SW 1271 (cell line): ENCODE measurements around the gene KCNC3.
A peak's percentile ranks its signal among the peaks of the same experiment; 100 is the strongest.

ENCODE experiments used
- DNase-seq, 2 experiments: peaks; one replicate each; lab custom pipeline; 2025; lab: John Stamatoyannopoulos, UW

Gene KCNC3

DNA sequence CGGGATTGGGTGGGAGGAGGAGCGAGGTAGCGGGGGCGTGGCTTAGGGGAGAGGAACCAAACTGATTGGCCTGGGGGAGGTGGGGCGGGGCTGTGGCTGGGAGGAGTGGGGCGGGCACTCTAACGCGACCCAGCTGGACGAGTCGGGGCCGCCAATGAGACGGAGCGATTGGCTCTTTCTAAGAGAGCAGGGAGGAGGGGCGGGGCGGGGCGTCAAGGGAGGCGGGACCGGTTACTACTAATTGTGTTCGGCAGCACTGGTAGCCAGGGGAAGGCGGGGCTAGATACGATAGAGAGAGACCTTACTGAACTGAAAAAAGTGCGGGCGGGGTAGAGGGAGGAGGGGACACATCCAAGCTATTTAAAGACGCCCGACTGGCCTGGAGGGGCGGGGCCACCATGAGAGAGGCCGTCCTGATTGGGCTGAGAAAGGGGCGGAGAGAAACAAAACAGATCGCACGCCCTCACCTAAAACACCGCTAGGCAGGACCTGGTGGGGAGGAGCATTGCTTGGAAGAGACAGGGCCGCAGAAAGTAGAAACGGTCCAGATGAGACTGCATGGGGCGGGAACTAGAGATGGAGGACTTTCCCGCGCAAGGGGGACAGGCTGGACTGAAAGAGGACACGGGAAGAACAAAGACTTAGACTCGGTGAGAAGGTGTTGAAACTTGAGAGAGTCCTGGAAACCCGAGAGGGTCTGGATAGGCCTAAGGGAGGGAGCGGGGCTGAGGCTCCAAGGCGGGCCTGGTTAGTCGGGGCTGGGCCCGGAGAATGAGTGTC is at the start of gene KCNC3:
Gene KCNC3 (minus strand): TSS at position 232 of the 780 bp plus-strand sequence. CDS start 295 bp downstream, outside the sequence.
- peak; percentile 97 to 99 for DNase-seq

DNA sequence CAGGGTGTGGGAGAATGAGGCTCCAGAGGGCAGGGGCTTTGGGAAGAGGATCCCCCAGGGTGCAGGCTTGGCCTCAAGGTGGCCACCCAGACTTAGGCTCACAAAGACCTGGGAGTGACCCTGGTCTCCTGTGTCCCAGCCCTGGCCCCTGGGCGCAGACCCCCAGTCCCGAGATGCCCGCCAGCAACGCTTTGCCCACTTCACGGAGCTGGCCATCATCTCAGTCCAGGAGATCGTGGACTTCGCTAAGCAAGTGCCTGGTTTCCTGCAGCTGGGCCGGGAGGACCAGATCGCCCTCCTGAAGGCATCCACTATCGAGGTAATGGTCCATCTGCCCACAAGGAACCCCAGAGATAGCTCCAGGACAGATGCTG is 49.7 kb upstream of the KCNC3 start:
- no peak for DNase-seq

DNA sequence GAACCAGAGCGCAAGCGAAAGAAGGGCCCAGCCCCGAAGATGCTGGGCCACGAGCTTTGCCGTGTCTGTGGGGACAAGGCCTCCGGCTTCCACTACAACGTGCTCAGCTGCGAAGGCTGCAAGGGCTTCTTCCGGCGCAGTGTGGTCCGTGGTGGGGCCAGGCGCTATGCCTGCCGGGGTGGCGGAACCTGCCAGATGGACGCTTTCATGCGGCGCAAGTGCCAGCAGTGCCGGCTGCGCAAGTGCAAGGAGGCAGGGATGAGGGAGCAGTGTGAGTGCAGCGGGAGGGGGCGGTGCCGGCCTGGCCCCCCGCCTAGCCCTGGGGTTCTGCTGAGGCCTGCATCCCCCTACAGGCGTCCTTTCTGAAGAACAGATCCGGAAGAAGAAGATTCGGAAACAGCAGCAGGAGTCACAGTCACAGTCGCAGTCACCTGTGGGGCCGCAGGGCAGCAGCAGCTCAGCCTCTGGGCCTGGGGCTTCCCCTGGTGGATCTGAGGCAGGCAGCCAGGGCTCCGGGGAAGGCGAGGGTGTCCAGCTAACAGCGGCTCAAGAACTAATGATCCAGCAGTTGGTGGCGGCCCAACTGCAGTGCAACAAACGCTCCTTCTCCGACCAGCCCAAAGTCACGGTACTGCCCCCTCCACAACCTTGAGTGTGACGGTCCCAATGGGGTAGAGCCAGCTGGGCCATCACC is 49.1 kb upstream of the KCNC3 start:
- no peak for DNase-seq

DNA sequence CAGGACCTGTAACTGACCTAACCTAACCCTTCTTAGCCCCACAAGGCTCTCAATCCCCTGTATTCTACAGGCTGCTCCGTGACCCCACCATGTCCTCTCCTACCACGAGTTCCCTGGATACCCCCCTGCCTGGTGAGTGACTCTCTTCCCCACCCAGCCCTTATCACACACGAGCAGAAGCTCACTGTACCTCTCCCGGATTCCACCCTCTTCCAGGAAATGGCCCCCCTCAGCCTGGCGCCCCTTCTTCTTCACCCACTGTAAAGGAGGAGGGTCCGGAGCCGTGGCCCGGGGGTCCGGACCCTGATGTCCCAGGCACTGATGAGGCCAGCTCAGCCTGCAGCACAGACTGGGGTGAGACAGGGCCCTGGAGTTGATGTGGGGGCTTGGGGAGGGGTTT is 48.3 kb upstream of the KCNC3 start:
- no peak for DNase-seq

DNA sequence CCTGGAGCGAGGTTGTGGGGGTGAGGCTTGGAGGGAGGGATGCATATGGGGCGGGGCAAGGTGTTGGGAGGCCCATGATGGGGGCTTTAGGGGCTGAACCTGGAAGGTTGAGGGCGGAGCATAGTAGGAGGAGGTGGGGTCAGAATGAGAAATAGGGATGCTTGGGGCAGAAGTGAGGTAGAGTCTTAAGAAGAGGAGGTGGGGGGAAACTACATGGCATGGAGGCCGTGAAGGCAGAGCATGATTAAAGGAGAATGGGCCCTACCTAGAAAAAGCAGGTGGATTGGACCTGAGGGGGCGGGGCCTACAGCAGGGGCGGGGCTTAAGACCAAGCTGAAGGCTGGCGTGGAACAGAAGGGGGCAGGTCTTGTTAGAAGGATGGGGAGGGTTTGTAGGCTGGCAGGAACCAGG is 47.9 kb upstream of the KCNC3 start:
- no peak for DNase-seq

DNA sequence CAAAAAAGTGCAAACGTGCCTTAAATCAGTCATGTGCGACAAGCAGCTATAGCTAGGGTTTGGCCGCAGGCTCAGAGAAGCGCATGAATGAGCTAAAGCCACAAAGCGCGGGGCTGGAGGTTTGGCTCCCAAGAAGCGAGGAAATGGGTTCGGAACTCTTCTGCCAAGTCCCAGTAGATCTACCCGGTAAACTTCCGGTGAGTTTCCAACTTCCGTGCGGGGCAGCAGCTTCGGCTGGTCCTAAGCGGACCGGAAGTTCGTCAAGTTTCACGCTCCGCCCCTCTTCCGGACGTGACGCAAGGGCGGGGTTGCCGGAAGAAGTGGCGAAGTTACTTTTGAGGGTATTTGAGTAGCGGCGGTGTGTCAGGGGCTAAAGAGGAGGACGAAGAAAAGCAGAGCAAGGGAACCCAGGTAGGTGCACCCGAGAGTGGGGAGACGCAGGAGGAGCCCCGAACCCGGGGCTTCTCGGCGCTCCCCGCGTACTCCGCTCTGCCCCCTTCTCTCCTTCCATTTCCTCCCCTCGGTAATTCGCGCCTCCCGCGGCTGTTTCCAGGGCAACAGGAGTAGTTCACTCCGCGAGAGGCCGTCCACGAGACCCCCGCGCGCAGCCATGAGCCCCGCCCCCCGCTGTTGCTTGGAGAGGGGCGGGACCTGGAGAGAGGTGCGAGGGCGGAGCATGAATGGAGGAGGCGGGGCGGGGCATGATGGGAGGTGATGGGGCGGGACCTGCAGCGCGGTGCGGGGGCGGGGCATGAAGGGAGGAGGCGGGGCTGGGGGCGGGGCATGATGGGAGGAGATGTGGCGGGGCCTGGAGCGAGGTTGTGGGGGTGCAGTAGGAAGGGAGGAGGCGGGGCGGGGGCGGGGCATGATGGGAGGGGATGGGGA is 47.2 kb upstream of the KCNC3 start, which contains the start of gene NR1H2:
Gene NR1H2 (plus strand): TSS at position 292 of the 885 bp plus-strand sequence. CDS start 1,149 bp downstream, outside the sequence.
- peak; percentile 77 to 86 for DNase-seq

DNA sequence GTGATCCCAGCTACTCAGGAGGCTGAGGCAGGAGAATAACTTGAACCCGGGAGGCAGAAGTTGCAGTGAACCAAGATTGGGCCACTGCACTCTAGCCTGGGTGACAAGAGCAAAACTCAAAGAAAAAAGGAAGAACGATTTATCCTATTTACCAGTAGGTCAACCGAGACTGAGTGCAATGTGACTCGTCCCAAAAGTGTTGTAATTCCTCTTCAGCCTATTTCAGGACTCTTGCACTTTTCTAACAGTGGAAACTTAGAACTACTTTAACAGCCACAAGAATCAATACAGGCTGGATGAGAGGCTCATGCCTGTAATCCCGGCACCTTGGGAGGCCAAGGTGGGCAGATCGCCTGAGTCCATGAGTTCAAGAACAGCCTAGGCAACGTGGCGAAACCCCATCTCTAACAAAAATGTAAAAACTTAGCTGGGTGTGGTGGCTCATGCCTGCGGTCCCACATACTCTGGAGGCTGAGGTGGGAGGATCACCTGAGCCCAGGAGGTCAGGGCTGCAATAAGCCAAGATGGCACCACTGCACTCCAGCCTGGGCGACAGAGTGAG is 42.8 kb upstream of the KCNC3 start:
- no peak for DNase-seq

DNA sequence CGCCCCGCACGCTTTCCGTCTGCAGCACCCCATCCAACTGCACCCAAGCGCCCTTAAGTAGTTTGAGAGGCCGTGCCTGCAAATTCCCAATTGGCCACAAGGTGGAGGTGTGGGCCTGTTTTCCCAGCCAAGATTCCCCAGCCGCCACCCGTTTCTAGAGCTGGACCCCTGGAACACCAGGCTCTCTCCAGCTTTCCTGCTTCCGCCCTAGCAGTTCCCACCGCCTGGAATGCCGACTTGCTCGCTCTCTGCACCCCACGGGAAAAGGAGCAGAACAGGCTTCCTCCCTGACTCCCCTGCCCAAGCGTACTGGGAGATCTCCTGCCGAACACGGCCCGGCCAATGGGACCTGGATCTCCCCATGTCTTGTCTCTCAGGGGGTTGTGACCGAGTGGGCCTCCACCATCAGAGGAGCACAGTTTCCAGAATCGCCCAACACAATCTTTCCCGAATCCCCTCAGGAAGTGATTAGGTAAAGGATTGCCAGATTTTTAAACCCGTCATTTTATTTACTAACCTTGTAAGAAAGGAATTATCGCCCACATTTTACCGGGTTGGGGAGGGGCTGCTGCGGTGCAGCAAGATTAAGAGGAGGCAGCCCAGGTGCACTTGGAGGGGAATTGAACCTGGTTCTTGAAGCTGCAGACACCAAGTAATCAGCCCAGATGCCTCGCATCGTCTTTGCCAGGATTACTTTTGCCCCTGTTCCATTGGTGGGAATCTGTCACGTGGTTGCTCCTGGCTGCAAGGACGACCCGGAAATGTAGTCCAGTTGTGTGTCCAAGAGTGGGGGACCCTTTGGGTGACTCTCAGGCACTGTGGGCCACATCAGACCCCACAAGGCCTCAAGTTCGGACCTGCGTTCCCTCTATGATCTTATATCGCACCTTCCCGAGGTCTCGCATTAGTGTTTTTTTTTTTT is 39.7 kb upstream of the KCNC3 start:
- DNase-seq: peak in 1 of 2 experiments; percentile 34

DNA sequence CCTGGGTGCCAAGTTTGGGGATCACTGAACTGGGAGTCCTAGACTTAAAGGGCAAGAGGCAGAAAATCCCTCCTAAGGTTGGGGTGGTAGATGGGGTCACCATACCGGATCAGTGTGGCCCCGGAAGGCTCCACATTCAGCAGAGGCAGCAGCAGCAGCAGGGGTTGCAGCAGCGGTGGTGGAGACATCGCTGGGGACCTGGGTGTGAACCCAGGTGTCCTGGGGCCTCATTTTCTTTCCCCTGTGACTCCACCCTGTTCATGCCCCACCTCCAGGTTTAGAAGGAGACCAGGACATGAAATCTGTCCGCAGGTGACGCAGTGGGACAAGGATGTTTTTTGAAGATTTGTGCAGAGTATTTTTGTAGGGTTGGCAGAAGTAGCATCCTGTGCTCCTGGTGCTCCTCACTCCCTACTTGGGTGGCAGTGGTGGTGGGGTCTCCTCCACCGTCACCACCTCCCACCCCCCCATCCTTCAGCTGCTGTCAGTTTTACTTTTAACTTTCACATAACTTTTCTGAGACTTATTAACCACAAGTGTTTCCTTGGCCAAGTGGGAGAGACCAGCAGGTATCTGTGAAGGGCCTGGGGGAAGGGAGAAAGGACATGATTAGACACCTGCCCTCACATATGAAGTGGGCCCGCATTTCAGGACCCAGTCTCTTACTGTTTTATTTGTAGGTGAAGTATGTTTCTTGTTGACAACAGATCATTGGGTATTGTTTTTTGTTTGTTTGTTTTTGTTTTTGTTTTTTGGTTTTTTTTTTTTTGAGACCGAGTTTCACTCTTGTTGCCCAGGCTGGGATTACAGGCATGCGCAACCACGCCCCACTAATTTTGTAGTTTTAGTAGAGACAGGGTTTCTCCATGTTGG is 36.5 kb upstream of the KCNC3 start, which contains the start of gene NAPSA:
Gene NAPSA (minus strand): TSS at position 206 of the 873 bp plus-strand sequence. CDS start 18 bp downstream, at position 188.
- DNase-seq: no peak

DNA sequence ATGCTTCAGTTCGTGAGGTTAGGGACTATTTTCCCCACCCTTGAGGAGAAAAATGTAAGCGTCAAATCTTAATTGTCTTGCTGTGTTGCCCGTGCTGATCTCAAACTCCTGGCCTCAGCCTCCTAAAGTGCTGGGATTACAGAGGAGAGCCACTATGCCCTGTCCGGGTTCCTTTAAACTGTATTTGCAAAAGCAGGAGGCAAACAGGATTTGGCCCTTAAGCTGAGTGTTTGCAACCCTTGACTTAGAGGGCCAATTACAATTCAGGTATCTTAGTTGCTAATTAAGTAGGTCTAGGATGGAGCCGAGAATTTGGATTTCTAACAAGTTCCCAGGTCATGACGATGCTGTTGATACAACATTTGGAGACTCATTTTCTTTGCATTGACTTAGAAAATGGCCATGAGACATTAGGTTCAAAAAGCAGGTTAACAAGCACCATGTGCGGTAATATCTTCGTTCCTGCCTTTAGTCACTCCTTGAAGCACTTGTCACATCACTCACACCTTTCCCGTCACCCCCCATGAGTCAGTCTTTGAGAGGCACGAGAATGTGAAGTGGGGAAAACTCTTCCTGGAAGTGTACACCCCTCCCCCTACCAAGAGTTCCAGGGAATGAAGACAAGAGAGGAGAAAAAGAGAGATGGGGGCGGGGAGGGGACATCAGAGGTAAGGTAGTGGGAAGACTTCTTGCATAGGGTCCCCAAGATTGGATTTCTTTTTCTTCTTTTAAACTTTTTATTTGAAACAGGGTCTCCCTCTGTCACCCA is 33.7 kb upstream of the KCNC3 start:
- DNase-seq: no peak

DNA sequence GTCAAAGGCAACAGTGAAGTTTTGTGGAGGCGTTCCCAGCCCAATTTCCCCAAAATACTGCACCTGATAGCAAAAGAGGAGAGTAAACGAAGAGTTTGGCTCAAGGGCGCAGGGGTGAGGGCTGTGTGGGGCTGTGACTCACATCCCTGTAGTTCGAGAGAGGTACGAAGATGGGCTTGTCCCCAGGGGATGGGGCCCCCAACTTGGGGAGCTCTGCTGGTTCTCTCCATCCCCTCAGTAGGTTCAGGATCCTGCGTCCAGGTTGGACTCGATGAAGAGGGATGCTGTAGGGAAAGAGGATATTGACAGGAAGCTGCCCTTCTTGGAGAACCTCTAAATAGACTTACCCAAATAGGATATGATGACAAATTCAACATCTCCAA is 32.8 kb upstream of the KCNC3 start:
- DNase-seq: no peak

DNA sequence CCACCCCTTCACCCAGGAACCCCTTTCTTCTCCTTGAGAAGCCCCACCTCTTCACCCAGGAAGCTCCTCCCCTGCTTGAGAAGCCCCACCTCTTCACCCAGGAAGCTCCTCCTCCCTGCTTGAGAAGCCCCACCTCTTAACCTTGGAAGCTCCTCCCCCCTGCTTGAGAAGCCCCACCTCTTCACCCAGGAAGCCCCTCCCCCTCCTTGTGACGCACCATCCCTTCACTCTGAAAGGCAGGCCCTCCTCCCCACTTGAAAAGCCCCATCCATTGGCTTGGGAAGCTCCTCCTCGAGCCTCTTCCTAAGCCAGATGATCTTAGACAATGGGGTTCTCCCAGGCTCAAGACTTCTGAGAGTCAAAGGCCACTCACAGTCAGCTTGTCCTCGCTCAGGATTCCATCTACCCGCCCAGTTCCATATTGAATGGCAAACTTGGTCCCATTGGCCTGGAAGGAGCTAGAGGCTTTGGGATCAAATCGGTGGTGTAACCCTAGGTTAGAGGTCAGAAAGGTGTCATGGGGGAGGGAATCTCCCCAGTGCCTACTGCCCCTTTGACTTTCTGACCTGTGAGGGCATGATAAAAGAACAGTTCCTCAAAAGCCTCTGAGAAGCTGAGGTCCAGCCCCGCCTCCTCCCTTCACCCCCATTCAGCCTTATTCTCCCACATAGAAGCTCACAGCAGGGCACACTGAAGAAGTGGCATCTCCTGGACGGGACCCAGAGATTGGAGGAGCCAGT is 32.3 kb upstream of the KCNC3 start:
- DNase-seq: no peak

DNA sequence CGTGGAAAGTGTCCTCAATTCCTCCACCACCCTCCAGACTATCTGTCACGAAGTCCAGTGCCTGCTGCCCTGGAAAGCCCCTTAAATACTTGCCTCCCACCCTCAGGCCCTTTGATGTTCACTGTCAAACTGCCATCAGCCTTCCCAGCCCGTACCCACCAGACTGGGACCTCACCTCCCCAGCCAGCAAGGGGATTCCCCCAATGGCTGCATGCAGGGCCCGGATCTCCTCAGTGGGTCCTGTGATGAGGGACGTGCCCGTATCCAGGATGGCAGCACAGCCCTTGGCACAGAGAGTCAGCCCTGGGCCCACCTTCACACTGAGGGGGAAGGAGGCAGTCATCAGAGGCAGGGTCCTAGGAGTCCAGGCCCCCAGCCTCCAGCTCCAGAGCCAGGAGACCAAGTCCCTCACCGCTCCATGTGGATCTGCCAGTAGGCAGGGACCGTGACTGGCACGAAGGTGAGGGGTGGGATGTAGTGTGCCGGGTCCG is 30.2 kb upstream of the KCNC3 start:
- DNase-seq: no peak

DNA sequence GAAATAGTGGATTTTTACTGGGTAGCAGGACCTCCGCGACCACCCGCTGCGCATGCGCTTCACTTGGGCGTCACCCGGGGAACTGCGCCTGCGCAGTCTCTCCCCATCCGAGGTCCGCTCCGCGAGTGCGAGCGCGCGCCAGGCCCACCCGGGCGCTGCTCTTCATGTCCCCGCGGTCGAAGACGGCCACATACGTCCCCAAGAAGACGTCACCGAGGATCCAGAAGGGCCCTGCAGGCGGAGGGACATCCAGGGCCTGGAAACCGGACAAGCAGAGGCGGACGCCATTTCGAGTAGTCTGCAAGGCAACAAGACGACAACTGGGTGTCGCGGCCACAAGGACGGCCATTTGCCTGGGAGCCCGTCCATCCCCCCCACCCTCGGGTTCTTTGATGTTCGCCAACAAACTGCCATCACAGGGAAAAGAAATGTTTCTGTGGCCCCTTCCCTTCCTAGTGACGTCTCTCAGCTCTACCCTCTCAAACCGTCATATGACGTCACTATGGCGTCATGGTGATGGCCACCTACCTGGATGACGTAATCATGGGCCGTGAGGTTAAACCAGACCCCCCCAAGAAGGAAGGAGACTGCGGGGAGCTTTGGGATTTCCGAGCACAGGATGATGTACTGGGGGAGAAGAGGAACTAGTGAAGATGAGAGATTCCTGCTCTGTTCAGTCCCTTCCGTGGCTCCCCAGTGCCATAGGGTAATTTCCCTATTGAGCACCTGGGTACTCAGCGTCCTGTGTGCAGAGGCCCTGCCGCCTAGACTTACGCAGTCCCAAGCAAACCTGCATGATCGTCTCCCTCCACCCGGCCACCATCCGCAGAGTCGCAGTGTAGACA is 29.5 kb upstream of the KCNC3 start:
- no peak for DNase-seq

DNA sequence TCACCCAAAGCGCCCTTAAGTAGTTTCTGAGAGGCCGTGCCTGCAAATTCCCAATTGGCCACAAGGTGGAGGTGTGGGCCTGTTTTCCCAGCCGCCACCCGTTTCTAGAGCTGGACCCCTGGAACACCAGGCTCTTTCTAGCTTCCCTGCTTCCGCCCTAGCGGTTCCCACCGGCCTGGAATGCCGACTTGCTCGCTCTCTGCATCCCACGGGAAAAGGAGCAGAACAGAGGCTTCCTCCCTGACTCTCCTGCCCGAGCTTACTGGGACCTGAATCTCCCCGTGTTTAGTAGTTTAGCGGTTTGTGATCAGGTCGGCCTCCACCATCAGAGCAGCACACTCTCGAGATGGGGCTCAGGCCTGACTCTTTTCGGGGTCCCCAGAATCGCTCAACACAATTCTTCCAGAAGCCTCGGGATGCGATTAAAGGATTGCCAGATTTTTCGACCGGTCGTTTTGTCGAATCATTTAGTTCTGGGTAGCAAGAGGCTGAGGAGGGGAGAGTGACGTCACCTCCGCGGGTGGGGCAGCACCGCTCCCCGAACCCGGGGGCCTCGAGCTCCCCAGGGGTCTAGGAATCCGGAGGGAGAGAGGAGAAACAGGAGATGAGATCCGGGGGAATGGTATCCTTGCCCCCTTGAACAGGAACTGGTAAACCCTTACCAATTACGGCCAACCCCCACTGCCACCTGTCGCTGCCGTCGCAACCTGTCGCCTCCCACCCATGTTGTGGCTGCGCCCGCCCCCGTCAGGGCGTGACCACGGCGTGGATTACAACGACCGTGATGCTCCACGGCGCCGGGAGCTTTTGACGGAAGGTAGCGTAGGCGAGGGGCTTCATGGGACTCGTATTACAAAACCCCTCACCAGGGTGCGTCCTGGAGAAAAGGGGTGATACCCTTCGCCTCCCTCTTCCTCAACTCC is 28.3 kb upstream of the KCNC3 start:
- DNase-seq: peak in 1 of 2 experiments; percentile 52

DNA sequence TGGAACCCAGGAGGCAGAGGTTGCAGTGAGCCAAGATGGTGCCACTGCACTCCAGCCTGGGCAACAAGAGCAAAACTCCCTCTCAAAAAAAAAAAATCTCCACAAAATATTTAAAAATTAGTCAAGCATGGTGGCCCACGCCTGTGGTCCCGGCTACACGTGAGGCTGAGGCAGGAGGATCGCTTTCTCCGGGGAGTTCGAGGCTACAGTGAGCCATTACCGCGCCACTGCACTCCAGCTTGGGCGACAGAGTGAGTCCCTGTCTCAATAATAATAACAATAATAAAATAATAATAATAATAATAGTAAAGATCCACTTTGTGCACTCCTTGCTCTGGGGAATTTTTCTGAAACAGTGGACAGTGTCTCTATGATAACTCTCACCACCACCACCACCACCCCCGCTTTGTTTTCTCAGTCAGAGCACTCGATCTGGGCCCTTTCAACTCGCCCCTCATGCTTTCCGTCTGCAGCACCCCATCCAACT is 27.6 kb upstream of the KCNC3 start:
- no peak for DNase-seq
